GM18517 (cell line): Measurements from ENCODE around the gene ATE1.

Experiments
- ATAC-seq: cut with Tn5 transposase; IDR thresholded peaks from one replicate; pipeline ENCODE4 v1.9.1; 2021; ENCODE audit warnings: mild to moderate bottlenecking, moderate library complexity; ENCODE audit not compliant: unreplicated experiment

Gene ATE1

DNA sequence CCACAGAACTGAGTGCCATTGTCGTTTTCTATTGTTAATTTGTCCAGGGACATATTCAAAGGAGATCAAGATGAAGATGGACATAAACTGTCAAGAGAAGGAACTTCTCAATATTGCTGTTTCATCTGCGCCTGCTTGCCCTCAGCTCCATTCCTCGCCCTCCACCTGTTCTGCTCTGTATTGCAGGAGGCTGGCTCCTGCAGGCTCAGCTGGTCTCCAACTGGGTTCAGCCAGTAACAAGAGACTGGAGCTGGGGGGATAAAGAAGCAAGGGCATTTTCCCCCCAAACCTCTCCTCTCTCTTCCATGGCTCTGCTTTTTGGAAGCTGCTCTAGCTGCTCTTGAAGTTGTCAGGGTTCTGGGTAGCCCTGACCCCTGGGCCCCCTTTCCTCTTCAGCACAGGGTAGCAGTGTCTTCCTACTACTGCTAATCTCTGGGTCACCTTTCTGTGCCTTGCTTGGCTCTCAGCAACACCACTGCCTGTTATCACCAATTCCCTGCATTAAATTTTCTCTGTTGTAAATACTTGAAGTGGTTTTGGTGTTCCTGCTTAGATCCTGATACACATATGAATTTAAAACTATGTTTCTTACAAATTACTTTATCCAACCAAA is 180.6 kb downstream of the ATE1 start:
- no peak for ATAC-seq

DNA sequence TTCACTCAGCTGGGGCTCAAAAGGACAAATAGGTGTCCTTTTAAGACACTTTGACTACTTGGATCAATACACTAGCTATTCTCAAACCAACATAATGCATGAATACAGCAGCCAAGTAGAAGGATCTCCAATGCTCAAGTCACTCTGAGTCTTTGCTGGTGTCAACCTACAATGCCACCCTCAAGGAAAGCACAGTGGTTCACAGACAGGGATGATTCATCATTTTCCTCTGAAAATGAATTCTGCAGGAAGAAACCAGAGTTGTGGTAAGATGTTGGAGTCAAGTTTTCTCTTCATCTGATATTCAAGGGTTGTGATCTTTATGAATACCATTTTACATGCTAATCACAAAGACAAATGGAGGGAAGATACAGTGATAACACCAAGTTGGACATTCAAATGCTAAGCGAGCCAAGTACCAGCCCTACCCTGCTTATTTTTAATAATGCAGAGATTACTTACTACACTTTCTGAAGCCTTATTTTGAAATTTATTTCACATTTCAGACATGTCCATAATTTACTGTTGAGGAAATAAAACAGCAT is 186.5 kb downstream of the ATE1 start:
- ATAC-seq, result no peak

DNA sequence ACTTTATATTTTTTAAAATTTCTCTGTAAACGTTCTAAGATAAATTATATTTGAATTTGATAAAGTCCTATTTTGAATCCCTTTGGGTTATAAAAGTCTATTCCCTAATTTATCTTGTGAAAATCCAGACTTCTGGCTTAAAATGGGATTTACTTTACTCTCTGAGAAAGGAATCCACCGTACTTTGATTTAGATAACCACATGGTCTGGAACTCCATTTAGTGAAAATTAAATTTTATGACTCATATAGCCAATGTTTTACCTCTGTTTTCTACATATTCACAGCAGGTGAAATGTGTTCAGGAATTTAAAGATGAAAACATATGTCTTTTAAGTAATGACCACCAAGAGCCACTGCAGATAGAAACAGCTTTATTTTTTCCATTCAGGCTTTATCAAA is 187.8 kb downstream of the ATE1 start:
- no peak for ATAC-seq

DNA sequence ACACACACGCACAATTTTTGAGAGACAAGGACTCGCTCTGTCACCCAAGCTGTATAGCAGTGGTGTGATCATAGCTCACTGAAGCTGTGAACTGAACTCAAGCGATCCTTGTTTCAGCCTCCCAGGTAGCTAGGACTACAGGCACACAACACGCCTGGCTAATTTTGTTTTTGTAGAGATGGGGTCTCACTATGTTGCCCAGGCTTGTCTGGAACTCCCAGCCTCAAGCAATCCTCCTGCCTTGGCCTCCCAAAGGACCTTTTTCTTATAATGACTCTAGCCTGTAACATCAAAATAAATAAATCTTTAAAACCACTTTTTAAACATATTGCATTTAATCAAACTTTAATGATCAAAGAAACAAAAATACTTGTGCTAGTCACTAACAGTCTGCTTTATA is 188.7 kb downstream of the ATE1 start:
- no peak for ATAC-seq

DNA sequence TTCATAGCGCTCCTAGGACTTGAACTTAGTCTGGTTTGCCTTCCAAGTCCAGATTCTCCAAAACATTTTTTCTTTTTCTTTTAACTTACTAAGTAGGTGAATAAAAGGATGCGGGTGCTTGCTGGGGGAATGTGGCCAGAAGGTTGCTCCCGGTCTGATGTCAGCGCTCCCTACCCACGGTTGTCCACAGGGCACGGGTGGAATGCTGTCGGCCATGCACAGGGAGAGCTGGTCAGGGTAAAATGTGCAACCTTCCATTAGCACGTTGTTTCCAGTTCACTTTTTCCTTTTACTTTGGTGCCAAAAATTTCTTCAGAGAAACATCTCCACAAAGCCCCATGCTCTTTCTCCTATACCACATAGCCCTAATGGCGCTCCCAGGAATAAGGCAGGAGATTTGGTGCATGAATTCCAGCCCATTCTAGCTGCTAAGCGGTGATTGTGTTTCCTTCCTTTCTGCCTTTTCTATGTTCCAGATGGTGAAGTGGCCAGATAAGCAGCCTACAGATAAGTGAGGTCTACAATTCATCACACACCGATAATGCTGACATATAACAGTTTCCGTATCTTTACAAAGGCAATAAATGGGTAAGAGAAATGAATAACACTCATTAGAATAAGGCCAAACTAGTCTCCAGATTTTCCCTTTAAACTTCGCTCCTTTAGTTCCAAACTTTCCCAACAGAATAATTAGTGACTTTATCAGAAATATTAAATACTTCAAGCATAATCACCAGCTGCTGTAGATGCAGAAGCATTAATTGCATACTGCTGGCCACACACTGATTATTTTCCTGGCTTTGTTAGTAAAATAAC is 191.3 kb downstream of the ATE1 start:
- ATAC-seq, result no peak

DNA sequence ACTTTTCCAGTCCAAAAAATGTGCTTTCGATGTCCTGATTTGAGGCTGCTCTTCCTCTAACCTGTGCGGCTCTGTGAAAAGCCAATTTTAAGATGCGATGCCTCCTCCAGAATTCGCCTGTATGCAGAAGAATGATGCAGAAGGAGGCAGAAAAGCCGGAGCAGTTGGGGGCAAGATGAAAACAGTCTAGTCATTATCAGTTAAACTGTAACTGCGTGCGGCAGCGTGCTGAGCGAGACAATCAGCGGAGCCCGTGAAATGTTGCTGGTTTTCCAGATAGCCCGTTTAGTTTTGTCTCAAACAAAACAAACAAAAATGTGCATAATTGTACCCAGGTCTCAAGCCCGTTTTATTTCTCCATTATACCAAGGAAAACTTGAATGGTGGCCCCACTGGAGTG is 192.6 kb downstream of the ATE1 start:
- ATAC-seq, result no peak

DNA sequence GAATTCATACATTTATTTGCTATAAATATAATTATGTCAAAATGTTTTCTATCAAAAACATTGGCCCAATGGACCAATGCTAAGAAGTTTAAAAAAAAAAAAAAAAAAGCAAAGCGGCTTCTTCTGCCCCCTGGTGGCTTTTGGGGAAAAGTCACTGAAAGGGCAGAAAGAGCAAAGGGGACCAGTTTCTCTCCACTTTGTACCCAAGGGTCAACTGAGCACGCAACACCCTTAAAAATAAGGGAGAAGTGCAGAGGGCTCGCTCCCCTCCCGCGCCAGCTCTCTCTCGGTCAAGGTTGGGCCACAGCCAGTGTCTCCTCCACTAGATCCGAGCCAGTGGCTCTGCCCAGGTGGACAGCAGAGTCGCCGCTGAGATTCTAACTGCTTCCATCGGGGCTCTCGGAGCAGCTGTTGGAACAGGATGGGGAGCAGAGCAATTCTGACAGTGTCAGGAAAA is 193.2 kb downstream of the ATE1 start:
- no peak for ATAC-seq

DNA sequence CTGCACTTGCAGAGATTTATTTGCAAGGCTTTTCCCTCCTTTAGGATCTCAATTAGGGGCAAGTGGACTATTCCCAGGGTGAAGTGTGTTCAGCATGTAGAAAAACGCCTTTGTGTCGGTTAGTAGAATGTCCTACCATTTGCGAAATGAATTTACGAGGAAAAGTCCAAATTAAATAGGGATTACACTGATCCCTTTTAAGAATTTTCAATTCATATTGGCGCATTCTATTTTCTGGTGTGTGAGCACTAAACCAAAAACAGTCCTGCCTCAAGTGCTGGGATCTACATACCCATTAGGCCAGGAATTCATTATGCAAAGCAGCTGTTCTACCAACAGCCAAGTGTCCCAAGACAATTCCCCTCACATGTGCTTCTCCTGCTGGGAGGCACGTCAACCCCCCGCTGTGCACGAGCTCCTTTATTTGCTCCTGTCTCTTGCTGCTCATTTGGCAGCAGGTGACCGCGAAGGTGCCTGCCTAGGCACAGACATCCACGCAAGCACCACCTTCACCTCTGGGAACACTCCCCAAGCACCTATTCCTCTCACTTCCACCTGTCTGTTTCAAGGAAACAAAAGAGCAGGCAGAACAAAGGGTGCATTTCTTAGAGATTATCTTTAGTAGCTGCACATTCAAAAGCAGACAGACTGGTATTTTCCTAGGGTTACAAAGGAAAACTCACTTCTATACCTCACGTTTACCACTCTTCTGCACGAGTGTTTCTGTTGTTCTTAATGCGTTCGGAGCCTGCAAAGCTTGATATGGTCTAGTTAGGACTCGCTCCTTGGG is 195.0 kb downstream of the ATE1 start:
- no peak for ATAC-seq

DNA sequence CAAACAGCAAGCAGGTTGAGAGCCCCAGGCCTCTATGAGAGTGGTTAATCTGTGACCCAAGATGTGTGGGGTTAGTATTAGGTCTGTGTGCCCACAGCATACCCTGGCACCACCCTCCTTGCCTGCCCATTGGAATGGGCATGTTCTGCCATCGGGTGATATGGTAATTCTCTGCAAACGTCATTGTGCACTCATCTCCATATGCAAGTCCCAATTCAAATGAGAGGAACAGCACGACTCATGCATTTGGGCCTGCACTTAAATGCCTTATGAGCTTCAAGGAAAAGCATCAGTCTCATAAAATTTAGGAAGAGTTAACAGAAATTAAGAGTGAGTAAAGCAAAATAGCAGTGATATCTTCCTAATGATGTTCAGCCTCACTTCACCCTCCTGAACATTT is 195.7 kb downstream of the ATE1 start:
- ATAC-seq, result no peak

DNA sequence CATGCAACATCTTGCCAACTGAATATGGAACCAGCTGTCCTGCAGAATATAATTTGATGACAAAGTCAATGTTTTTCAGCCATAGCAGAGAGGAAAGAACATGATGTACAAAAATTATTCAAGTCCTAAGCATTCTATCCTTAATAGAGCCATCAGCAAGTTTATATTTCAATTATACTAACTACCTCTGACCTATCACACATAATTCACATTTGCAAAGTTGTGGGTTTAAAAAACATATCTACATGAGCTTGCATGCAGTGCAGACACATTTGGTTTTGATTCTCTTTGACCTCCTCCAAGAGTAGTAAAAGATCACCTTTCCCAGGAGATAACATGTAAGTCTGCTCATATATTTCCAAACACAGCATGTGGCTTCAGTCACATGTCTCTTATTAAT is 203.5 kb downstream of the ATE1 start:
- no peak for ATAC-seq

DNA sequence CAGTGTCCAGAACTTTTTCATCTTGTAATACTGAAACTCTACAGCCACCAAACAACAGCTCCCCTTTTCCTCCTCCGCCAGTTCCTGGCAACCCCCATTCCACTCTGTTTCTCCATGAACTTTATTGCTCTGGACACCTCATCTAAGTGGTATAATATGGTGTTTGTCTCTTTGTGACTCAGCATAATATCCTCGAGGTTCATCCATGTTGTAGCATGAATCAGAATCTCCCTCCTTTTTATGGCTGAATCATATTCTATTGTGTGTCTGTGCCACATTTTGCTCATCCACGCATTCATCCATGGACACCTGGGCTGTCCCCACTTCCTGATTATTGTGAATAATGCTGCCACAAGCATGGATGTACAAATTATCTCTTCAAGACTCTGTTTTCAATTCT is 205.2 kb downstream of the ATE1 start:
- ATAC-seq, result no peak

DNA sequence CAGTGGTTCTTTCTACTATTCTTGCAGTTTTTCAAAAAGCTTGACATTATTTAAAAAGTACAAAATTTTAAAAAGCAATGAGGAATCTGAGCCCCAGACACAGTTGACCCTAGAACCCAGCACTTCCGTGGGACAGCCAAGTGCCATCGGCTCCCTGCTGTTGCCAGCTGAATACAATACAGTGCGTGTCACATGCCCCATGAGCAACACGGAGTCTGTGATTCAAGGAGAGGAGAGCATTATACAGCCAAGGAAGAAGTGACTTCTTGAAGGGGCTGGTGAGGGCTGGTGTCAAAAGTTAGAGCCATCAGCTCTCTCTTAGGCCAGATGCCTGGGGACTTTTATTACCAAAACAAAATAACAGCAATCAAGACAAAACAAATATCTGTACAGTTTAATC is 206.6 kb downstream of the ATE1 start:
- no peak for ATAC-seq

DNA sequence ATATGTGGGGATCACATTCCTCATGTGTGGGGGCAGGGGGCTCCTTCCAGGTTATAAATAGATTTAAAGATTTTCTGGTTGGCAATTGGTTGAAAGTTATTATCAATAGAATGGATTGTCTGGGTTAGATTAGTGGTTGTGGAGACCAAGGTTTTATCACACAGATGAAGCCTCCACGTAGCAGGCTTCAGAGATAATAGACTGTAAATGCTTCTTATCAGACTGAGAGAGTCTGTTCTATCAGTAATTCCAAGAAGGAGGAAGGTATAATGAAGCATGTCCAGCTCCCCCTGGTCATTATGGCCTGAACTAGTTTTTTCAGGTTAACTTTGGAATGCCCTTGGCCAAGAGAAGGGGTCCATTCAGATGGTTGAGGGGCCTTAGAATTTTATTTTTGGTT is 211.9 kb downstream of the ATE1 start:
- no peak for ATAC-seq

DNA sequence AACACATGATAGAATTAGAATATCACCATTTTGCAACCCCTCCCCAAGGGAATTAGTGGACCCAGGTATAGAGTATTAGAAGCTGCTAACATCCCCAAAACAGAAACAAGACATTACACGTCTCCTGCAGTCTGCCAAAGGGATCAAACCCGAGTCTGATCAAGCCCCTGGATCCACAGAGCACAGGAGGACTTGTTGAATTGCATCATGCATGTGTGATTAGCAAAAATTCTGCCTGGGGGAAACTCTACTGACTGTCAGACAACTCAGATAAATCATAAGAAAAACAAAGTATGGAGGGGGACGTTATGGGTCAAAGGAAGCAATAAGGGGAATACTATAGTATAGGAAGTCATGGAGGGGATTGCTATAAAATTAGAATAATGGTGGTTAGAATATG is 212.8 kb downstream of the ATE1 start:
- ATAC-seq, result no peak

DNA sequence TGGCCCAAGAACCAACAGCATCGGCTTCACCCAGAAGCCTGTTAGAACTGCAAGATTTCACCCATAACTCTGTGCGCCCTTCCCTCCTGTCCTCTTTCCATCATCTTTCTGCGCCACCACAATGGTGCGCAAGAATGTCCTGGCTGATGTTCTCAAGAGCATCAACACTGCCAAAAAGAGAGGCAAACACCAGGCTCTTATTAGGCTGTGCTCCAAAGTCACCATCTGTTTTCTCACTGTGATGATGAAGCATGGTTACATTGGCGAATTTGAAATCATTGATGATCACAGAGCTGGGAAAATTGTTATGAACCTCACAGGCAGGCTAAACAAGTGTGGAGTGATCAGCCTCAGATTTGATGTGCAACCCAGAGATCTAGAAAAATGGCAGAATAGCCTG is 214.3 kb downstream of the ATE1 start:
- no peak for ATAC-seq

DNA sequence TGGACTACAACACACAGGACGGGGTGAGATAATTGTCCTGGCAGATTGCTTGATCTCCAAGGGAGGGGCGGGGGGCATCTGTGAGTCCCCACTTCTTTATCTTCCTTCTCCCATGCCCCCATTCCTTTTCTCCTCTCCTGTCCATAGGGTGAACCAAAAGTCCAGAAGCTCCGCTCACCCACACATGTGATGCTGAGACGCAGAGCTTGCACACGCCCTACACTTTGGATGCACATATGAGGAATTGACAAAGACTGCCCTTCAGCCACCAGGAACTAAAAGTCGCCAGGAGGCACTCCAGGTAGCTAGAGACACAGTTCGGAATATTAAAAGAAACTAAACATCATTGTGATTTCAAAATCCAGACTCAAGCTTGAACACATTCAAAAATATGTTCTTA is 216.9 kb downstream of the ATE1 start:
- no peak for ATAC-seq

DNA sequence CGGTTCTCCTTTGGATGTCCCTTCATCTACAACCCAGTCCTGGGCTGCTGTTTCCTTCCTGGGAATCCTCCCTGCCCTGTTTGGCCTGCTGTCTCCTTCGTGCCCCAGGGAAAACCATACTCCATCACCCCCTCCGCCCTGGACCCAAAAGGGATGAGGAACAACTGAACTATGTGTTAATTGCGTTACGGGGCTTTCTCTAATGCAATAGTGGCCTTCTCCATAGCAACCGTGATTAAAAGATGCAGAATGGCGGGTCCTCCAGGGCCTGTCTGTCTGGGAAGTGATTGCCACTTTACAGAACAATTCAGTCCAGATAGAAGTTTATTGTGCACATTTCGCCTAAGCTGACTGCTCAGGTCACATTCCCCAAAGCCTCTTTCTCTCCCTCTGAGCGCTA is 217.6 kb downstream of the ATE1 start:
- no peak for ATAC-seq

DNA sequence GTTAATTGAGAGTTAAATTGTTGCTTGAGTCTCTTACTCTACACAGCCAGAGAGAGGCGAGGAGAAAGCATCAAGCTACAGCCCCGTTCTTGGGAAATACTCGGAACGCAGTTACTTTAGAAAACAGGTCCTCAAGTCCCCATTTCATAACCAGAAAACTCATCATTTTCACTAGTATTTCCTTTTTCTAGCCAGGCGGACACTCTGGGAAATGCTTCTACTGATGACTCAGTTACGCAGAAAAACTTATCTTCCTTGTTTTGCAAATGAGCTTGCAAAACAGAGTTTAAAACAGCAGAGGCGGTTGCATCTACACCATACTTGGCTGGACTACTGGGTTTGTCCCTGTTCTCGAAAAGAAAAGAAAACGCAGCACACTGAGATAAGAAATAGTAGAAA is 218.2 kb downstream of the ATE1 start:
- no peak for ATAC-seq

DNA sequence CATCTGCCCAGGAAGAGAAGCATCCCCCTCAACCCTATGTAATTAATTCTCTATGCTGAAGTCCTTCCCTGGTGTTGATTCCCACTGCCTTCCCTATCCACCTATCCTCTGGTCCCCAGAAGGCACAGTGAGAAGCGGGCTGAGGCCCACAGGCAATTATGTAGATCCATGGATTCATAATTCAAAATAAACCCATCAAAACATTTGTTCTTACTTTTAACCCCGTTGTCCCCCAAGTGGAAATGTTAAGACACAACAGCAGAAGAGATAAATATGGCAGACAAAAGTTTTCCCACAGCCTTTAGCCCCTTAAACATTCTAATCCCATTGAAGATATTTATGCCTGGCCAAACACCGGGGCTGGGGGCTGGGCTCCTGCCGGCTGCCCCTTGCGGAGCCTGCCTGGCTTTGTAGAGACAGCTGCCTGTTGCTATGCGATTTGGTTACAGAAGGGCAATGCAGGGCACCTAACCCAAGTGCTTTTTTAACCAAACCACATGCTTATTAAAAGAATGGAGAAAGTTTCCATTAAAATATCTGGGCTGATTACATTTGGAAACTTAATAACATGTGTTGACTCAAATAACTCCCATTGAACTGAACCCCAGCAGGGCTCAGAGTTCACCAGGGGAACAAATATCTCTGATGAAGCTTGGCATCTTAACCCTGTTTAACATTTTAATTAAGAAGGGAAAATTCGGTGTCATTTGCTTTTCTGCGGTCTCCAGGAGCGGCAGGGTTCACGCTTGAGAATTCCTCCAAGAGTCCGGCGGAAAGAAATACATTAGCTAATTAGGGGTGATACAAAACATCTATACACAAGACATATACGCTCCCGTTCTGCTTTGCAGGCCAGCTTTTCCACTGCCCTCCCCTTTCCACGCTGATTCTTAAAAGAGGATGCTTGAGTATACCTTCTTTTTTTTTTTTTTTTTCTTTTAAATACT is 218.8 kb downstream of the ATE1 start:
- ATAC-seq, result no peak
